A673 (cell line): ENCODE data around the gene RAB3A. TPM values are rescaled to one million over a fixed set of nuclear protein-coding genes. Genes with fewer than 3 reads are reported as not detected.

Experiments used
- BruUV-seq: library from RNA; stranded (reverse); fragments of 400-500 nt; replicated peaks from 2 replicates; lab custom pipeline; 2021; lab: Mats Ljungman, UMichigan
- CTCF ChIA-PET: fragments of 300-600 bp; sonication (Branson Sonifier 250); formaldehyde crosslinking; loops from one replicate; lab custom pipeline; 2022; ENCODE audit warnings: antibody characterized with exemption; lab: Charles Lee
- POLR2A ChIA-PET: fragments of 300-600 bp; sonication (Branson Sonifier 250); formaldehyde crosslinking; loops from one replicate; lab custom pipeline; 2022; ENCODE audit warnings: antibody characterized with exemption; ENCODE audit not compliant: low non-redundant PET; lab: Charles Lee
- DNase-seq: peaks from one replicate; pipeline ENCODE4 v3.0.0-alpha.2; 2015; ENCODE audit warnings: low spot score
- H3K27ac ChIP-seq: fragments of 200-600 bp; sonication (generic); 2 replicates; pipeline ENCODE4 v1.5.1; 2016; ENCODE audit warnings: mixed run types, low read depth, mild to moderate bottlenecking, mixed read lengths, antibody characterized with exemption, low read length; ENCODE audit not compliant: poor library complexity, severe bottlenecking
- H3K27me3 ChIP-seq: fragments of 200-600 bp; sonication (generic); replicated peaks from 2 replicates; pipeline ENCODE4 v1.6.1; 2017; ENCODE audit warnings: mixed run types, low read depth, mild to moderate bottlenecking, mixed read lengths, antibody characterized with exemption, low read length; ENCODE audit not compliant: insufficient read depth, poor library complexity
- H3K36me3 ChIP-seq: fragments of 200-600 bp; sonication (generic); 2 replicates; pipeline ENCODE4 v1.6.1; 2016; ENCODE audit warnings: mixed run types, mild to moderate bottlenecking, mixed read lengths, antibody characterized with exemption, low read length; ENCODE audit not compliant: insufficient read depth, poor library complexity, severe bottlenecking
- H3K4me1 ChIP-seq: fragments of 200-600 bp; sonication (generic); 2 replicates; pipeline ENCODE4 v1.6.1; 2017; ENCODE audit warnings: mixed run types, mild to moderate bottlenecking, mixed read lengths, antibody characterized with exemption, low read length; ENCODE audit not compliant: insufficient read depth, poor library complexity, severe bottlenecking
- H3K4me3 ChIP-seq: fragments of 200-600 bp; sonication (generic); 2 replicates; pipeline ENCODE4 v1.5.1; 2016; ENCODE audit warnings: low read depth, mixed run types, mild to moderate bottlenecking, mixed read lengths, low read length; ENCODE audit not compliant: poor library complexity, severe bottlenecking
- H3K9me3 ChIP-seq: fragments of 200-600 bp; sonication (generic); 2 replicates; pipeline ENCODE4 v1.6.1; 2016; ENCODE audit warnings: mixed run types, low read depth, mild to moderate bottlenecking, mixed read lengths, antibody characterized with exemption, low read length; ENCODE audit not compliant: poor library complexity, severe bottlenecking
- CTCF ChIP-seq: fragments of 300-800, 200-600 bp; sonication (generic); conservative IDR thresholded peaks from 2 replicates; pipeline ENCODE4 v1.5.1; 2017; ENCODE audit warnings: low read depth, mild to moderate bottlenecking, antibody characterized with exemption, low read length, moderate library complexity, mixed read lengths
- EZH2 ChIP-seq: fragments of 200-600 bp; sonication (generic); IDR thresholded peaks from 2 replicates; pipeline ENCODE4 v1.6.1; 2017; ENCODE audit warnings: borderline replicate concordance, low read depth, mild to moderate bottlenecking, mixed read lengths, antibody characterized with exemption, low read length; ENCODE audit not compliant: poor library complexity, severe bottlenecking
- intact Hi-C: fragments of 100-400 bp; cut with micrococcal nuclease; formaldehyde crosslinking; loops from one replicate; pipeline ENCODE4 v1.10.0; 2022; ENCODE audit not compliant: unreplicated experiment
- total RNA-seq: library from RNA; stranded (reverse); gene quantifications from 2 replicates; pipeline ENCODE4 v1.2.3, GENCODE V29; 2021

RAB3A gene
- total RNA-seq, 1 experiment from 2014 or later, result 2.9 TPM

GRCh38 chr19:18165794-18166544 lies 37.9 kb downstream of the RAB3A start:
- ChIA-PET CTCF (interaction anchor here (1.0 kb wide), 1 partner anchor 53 kb away, joined by 4 read pairs; no protein-coding TSS in a partner anchor), POLR2A (no interaction called here)
- Histone ChIP-seq H3K27ac (no peak overlapping the region), H3K36me3 (peaks cover 30% of the 10 kb centered on the region), H3K9me3 (no peaks in the 10 kb centered on the region), H3K4me3 (no peak overlapping the region), H3K27me3 (no peaks in the 10 kb centered on the region), H3K4me1 (no peaks in the 10 kb centered on the region)
- DNase-seq, result no peak
- no peak for TF ChIP-seq EZH2
- no peak for TF ChIP-seq CTCF
- intact Hi-C loops, result loop anchor here (5.0 kb wide), 2 partner anchors 54 to 159 kb away; partner anchors contain the start of gene ARRDC2
- no TSS peak for BruUV-seq

- no peak for DNase-seq
- no peak for TF ChIP-seq CTCF
- TF ChIP-seq EZH2, result no peak
- no peaks in the 10 kb centered on the region for H3K9me3 ChIP-seq
- CTCF ChIA-PET, result no interaction called here
- no peak overlapping the region for H3K27ac ChIP-seq
- peaks cover 30% of the 10 kb centered on the region for H3K36me3 ChIP-seq
- intact Hi-C loops, result no loop called here
- no peaks in the 10 kb centered on the region for H3K4me1 ChIP-seq
- no peaks in the 10 kb centered on the region for H3K27me3 ChIP-seq
- no TSS peak for BruUV-seq
- no peak overlapping the region for H3K4me3 ChIP-seq
- POLR2A ChIA-PET, result no interaction called here
These were observed 39.8 kb downstream of the RAB3A start for GRCh38 chr19:18164072-18164471.

- no peaks in the 10 kb centered on the region for H3K27me3 ChIP-seq
- BruUV-seq, result no TSS peak
- H3K36me3 ChIP-seq, result peaks cover 24% of the 10 kb centered on the region
- DNase-seq, result no peak
- TF ChIP-seq EZH2, result no peak
- TF ChIP-seq CTCF, result no peak
- ChIA-PET CTCF (interaction anchor here (0.6 to 1.7 kb wide), 5 partner anchors 9 to 249 kb away, joined by 3 to 6 read pairs (median 3); partner anchors contain the start of gene PIK3R2), POLR2A (no interaction called here)
- no peaks in the 10 kb centered on the region for H3K9me3 ChIP-seq
- no peak overlapping the region for H3K27ac ChIP-seq
- H3K4me3 ChIP-seq, result no peak overlapping the region
- H3K4me1 ChIP-seq, result no peaks in the 10 kb centered on the region
- intact Hi-C loops, result no loop called here
These were observed 42.2 kb downstream of the RAB3A start for GRCh38 chr19:18161636-18162002.
